NCI-H1436 (cell line): ENCODE data around the gene MYL6.
"Not testable (repeated sequence)": the region's sequence is repeated elsewhere in the genome, so short reads cannot be mapped to it uniquely, and the experiment has no call there.

Experiments
- DNase-seq: peaks from one replicate; lab custom pipeline; 2025; lab: John Stamatoyannopoulos, UW

MYL6 gene

GRCh38 chr12:56156464-56157200, 1.5 kb upstream of the MYL6 start:
- DNase-seq = not testable (repeated sequence)

DNA sequence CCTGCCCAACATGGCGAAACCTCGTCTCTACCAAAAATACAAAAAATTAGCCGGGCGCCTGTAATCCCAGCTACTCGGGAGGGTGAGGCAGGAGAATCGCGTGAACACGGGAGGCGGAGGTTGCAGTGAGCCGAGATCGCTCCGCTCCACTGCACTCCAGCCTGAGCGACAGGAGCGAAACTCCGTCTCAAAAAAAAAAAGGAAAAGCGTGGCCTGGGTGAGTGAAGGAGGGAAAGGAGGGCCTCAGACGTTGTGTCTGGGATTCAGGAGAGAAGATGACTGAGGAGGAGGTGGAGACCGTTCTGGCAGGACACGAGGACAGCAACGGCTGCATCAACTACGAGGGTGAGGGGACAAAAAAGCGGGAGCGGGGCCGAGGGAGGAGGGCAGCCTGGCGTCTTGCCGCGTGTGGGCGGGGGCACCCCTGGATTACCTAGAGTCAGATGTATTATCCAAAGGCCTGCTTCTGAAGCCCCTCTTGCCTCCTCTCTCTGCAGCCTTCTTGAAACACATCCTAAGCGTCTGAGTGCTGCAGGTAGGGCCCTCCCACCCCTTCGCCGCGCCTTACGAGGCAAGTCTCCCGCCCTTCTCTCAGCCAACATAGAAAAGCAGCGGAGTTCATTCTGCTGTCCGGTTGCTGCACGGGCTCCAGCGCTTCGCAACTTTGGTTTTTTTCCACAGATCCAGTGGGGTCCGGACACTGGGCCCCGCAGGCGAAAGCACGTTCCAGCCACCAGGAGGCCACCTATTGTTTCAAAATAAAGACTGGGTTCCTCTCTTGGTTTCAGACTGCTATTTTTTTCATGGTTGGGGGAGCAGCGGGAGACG, 744 bp upstream of the MYL6 start:
- peak; percentile 78 for DNase-seq

GRCh38 chr12:56158926-56159461, 835 bp downstream of the MYL6 start:
- no peak for DNase-seq

GRCh38 chr12:56159482-56160192, 1.5 kb downstream of the MYL6 start:
- no peak for DNase-seq

DNA sequence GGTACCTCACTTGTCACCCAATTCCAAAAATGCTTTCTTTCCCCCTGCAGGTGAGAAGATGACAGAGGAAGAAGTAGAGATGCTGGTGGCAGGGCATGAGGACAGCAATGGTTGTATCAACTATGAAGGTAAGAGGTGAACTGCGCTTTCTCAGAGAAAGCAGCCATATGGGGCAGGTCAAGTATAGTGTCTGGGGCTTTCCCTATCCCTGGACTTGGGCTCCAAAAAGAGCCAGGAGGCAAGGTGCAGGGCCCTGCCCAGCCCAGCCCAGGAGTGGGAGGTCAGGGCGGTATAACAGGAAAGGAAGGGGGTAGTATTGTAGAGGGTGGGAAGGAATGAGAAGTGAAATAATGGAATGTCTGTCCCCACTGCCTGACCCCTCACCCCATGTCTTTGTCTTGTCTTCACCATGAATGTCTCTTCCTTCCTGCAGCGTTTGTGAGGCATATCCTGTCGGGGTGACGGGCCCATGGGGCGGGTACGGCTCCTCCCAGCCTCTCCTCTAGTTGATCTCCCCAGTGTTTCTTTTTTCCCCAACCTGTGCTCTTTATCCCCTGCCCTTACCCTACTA, 2.1 kb downstream of the MYL6 start:
- DNase-seq = no peak

- DNase-seq = no peak
Measured at GRCh38 chr12:56160894-56161689, 2.9 kb downstream of the MYL6 start.

GRCh38 chr12:56161690-56162351, 3.7 kb downstream of the MYL6 start:
- no peak for DNase-seq

GRCh38 chr12:56162468-56163290, 4.5 kb downstream of the MYL6 start:
- DNase-seq = no peak

GRCh38 chr12:56163533-56164344, 5.6 kb downstream of the MYL6 start:
- DNase-seq = no peak

DNA sequence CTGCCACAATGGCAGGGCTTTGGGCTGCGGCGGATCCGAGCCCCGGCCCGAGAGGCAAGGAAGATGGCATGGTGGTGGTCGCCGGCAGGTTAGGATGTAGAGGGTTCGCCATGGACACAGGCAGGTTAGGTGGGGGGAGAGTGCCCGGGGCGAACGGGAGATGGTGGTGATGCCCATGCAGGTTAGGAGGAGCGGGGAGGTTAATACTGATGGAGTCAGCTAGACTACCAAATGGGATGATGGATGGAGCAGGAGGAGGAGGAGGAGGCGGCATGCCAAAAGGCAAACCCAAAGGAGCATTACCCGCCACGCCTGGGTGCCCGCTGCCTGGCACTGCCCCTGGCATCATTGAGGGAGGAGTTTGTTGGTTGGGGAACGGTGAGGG, 6.2 kb downstream of the MYL6 start:
- no peak for DNase-seq

DNA sequence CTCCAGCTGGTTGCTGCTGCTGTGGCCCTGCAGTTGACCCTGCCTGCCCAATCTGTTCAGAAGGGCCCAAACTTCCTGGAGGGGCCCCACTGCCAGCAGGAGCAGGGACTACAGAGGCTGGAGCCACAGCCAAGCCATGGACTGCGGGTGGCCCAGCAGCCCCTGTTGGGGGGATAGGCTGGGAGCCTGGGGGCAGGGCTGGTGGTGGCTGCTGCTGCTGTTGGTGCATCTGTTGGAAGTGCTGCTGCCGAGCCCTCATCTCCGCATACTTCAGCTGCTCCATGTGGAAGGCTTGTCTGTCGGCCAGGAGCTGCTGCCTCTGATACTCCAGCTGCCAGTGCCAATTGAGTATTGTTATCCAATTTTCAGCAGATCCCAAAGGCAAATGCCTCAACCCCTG, 7.2 kb downstream of the MYL6 start:
- no peak for DNase-seq

GRCh38 chr12:56169229-56169759, 11.1 kb downstream of the MYL6 start:
- DNase-seq = no peak

GRCh38 chr12:56172839-56173238, 14.7 kb downstream of the MYL6 start:
- DNase-seq = no peak

DNA sequence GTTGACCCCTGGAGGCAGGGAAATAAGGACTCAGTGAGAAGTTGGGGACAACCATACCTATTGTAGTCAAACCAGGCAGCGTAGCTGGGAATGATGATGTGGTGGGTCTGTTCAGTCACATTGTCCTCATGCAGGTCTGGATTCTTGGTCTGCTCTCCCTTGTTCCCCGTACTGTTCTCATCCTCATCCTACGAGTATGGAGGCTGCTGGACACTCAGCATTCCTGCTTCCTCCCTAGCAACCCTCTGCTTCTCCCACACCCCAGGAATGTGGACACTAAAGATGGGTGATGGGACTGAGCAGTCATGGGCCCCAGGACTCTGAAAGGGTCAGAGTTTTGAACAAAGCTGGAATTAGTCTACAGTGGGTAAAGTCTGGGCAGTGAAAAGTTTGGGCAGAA, 20.2 kb downstream of the MYL6 start:
- DNase-seq = no peak

GRCh38 chr12:56186957-56187356, 28.8 kb downstream of the MYL6 start:
- DNase-seq = no peak

- DNase-seq = no peak
Measured at GRCh38 chr12:56188131-56188777, 30.1 kb downstream of the MYL6 start.

DNA sequence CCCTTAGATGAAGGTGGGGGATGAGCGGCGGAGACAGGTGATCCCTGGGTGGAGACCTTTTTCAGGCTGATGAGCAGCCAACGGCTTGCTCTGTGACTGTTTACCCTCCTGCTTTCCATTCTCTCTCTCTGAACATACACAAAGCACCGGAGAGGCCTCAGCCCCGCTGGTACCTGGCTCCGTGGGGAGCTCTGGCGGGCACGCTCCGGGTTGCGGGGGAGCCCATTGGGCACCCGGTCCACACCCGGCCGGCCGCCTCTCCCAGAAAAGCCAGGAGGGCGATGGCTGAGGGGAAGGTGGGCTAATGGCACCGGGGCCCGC, 30.6 kb downstream of the MYL6 start:
- no peak for DNase-seq
